Loucy (cell line): ENCODE measurements around the gene PVALEF.
"Not testable (repeated sequence)": the region's sequence is repeated elsewhere in the genome, so short reads cannot be mapped to it uniquely, and the experiment has no call there.

Source experiments
- H2AFZ ChIP-seq: fragments of 200-600 bp; sonication (generic); 2 replicates; pipeline ENCODE4 v1.6.0; 2016; ENCODE audit warnings: antibody characterized with exemption, mild to moderate bottlenecking, low read length, moderate library complexity
- H3F3A ChIP-seq: fragments of 200-600 bp; 2 replicates; pipeline ENCODE4 v1.6.0; 2016; ENCODE audit warnings: antibody characterized with exemption, low read depth, mild to moderate bottlenecking
- H3K27me3 ChIP-seq: fragments of 200-600 bp; sonication (generic); 2 replicates; pipeline ENCODE4 v1.6.1; 2014; ENCODE audit warnings: low read length, mild to moderate bottlenecking; ENCODE audit not compliant: insufficient read depth, poor library complexity, severe bottlenecking
- H3K36me3 ChIP-seq: fragments of 200-600 bp; sonication (generic); 2 replicates; pipeline ENCODE4 v1.6.1; 2016; ENCODE audit warnings: low read length; ENCODE audit not compliant: insufficient read depth
- H3K4me1 ChIP-seq: fragments of 200-600 bp; sonication (generic); 2 replicates; pipeline ENCODE4 v1.5.1; 2014; ENCODE audit warnings: low read length, mild to moderate bottlenecking; ENCODE audit not compliant: insufficient read depth, poor library complexity, severe bottlenecking
- H3K4me2 ChIP-seq: fragments of 200-600 bp; sonication (generic); 2 replicates; pipeline ENCODE4 v1.6.0; 2014; ENCODE audit warnings: antibody characterized with exemption, low read length, low read depth, mild to moderate bottlenecking; ENCODE audit not compliant: poor library complexity, severe bottlenecking
- H3K4me3 ChIP-seq: fragments of 200-600 bp; sonication (generic); 2 replicates; pipeline ENCODE4 v1.5.1; 2014; ENCODE audit warnings: low read length, mild to moderate bottlenecking, mixed read lengths; ENCODE audit not compliant: poor library complexity, severe bottlenecking
- H3K79me2 ChIP-seq: fragments of 200-600 bp; sonication (generic); 2 replicates; pipeline ENCODE4 v1.6.1; 2014; ENCODE audit warnings: low read length; ENCODE audit not compliant: insufficient read depth
- H3K9ac ChIP-seq: fragments of 200-600 bp; sonication (generic); 2 replicates; pipeline ENCODE4 v1.6.0; 2014; ENCODE audit warnings: mild to moderate bottlenecking, low read depth, low read length, moderate library complexity; ENCODE audit not compliant: poor library complexity, severe bottlenecking
- H3K9me2 ChIP-seq: fragments of 200-600 bp; sonication (generic); replicated peaks from 2 replicates; pipeline ENCODE4 v1.6.1; 2016; ENCODE audit warnings: low read depth, low read length, mixed read lengths
- H3K9me3 ChIP-seq: fragments of 200-600 bp; sonication (generic); 2 replicates; pipeline ENCODE4 v1.6.1; 2014; ENCODE audit warnings: mild to moderate bottlenecking, antibody characterized with exemption, low read length, low read depth; ENCODE audit not compliant: insufficient read depth
- H4K20me1 ChIP-seq: fragments of 200-600 bp; sonication (generic); 2 replicates; pipeline ENCODE4 v1.6.0; 2014; ENCODE audit warnings: antibody characterized with exemption, low read length, mild to moderate bottlenecking; ENCODE audit not compliant: insufficient read depth, poor library complexity, severe bottlenecking
- CTCF ChIP-seq: fragments of 200-600 bp; sonication (generic); conservative IDR thresholded peaks from 2 replicates; pipeline ENCODE4 v1.5.1; 2014; ENCODE audit warnings: mild to moderate bottlenecking, antibody characterized with exemption, low read length
- EZH2phosphoT487 ChIP-seq: fragments of 200-600 bp; IDR thresholded peaks from 2 replicates; pipeline ENCODE4 v1.6.1; 2018; ENCODE audit warnings: antibody characterized with exemption, mild to moderate bottlenecking, moderate library complexity, borderline replicate concordance

The PVALEF gene

GRCh38 chr17:81143200-81143527 is 22.1 kb upstream of the PVALEF start:
- Histone ChIP-seq H3F3A (no peaks in the 10 kb centered on the region), H3K36me3 (no peaks in the 10 kb centered on the region), H3K9me3 (no peaks in the 10 kb centered on the region), H3K9ac (no peak overlapping the region), H3K4me2 (no peak overlapping the region), H2AFZ (no peak overlapping the region), H3K4me1 (peaks cover 3% of the 10 kb centered on the region), H4K20me1 (no peaks in the 10 kb centered on the region), H3K9me2 (no peaks in the 10 kb centered on the region), H3K79me2 (no peaks in the 10 kb centered on the region), H3K4me3 (no peak overlapping the region), H3K27me3 (no peaks in the 10 kb centered on the region)
- no peak for TF ChIP-seq CTCF
- TF ChIP-seq EZH2phosphoT487, result no peak

GRCh38 chr17:81143717-81144422 is 21.4 kb upstream of the PVALEF start:
- H3K27me3 ChIP-seq, result no peaks in the 10 kb centered on the region
- H2AFZ ChIP-seq, result no peak overlapping the region
- H3K9me2 ChIP-seq, result no peaks in the 10 kb centered on the region
- no peaks in the 10 kb centered on the region for H4K20me1 ChIP-seq
- no peaks in the 10 kb centered on the region for H3K36me3 ChIP-seq
- H3K4me1 ChIP-seq, result peaks cover 3% of the 10 kb centered on the region
- no peaks in the 10 kb centered on the region for H3K79me2 ChIP-seq
- no peak overlapping the region for H3K4me2 ChIP-seq
- H3K4me3 ChIP-seq, result no peak overlapping the region
- no peak for TF ChIP-seq EZH2phosphoT487
- TF ChIP-seq CTCF, result no peak
- H3K9ac ChIP-seq, result no peak overlapping the region
- no peaks in the 10 kb centered on the region for H3F3A ChIP-seq
- no peaks in the 10 kb centered on the region for H3K9me3 ChIP-seq

- H2AFZ ChIP-seq, result no peak overlapping the region
- H3K79me2 ChIP-seq, result no peaks in the 10 kb centered on the region
- no peaks in the 10 kb centered on the region for H3K9me2 ChIP-seq
- H3F3A ChIP-seq, result no peaks in the 10 kb centered on the region
- no peak for TF ChIP-seq EZH2phosphoT487
- no peak for TF ChIP-seq CTCF
- peaks cover 3% of the 10 kb centered on the region for H3K4me1 ChIP-seq
- no peak overlapping the region for H3K4me3 ChIP-seq
- no peaks in the 10 kb centered on the region for H4K20me1 ChIP-seq
- H3K9ac ChIP-seq, result no peak overlapping the region
- H3K4me2 ChIP-seq, result no peak overlapping the region
- no peaks in the 10 kb centered on the region for H3K27me3 ChIP-seq
- no peaks in the 10 kb centered on the region for H3K36me3 ChIP-seq
- no peaks in the 10 kb centered on the region for H3K9me3 ChIP-seq
Measured at GRCh38 chr17:81144423-81144781, 20.9 kb upstream of the PVALEF start.

GRCh38 chr17:81146208-81146607 is 19.1 kb upstream of the PVALEF start:
- H3K36me3 ChIP-seq, H3K27me3 ChIP-seq, H3K79me2 ChIP-seq, H4K20me1 ChIP-seq, H3K4me2 ChIP-seq, H3K4me3 ChIP-seq, H2AFZ ChIP-seq, H3F3A ChIP-seq, H3K4me1 ChIP-seq, H3K9ac ChIP-seq, H3K9me3 ChIP-seq, H3K9me2 ChIP-seq: not testable (repeated sequence)
